ENCODE data around the gene PCLO.

GRCh38 chr7:82823073-82823472 lies 339.6 kb downstream of the PCLO start:
- no peak for TF ChIP-seq TAF1 (conservative IDR thresholded peaks at IDR 0.05)
- no peak for TF ChIP-seq REST (IDR thresholded peaks at IDR 0.05)
- TF ChIP-seq CTCF (IDR thresholded peaks at IDR 0.05; ENCODE audit: low read depth, low read length, missing input control) = no peak
- no peak for TF ChIP-seq JUND (IDR thresholded peaks at IDR 0.05)
- no peak for TF ChIP-seq MAX (IDR thresholded peaks at IDR 0.05)
- TF ChIP-seq RAD21 (IDR thresholded peaks at IDR 0.05) = no peak
- no peak for TF ChIP-seq HNF4A (conservative IDR thresholded peaks at IDR 0.05)
- TF ChIP-seq ZBTB33 (IDR thresholded peaks at IDR 0.05) = no peak
- no peak for TF ChIP-seq HNF4G (IDR thresholded peaks at IDR 0.05)
- TF ChIP-seq EGR1 (IDR thresholded peaks at IDR 0.05; ENCODE audit: low read depth in 2 of 2) = no peak
- TF ChIP-seq ATF3 (IDR thresholded peaks at IDR 0.05) = no peak
- no peak for TF ChIP-seq SP1 (IDR thresholded peaks at IDR 0.05)
- no peak for TF ChIP-seq FOXA2 (IDR thresholded peaks at IDR 0.05)

Measured in liver (tissue), 3 donors.